ENCODE data around the gene TNRC6C.
"Not testable (repeated sequence)": the region's sequence is repeated elsewhere in the genome, so short reads cannot be mapped to it uniquely, and the experiment has no call there.

TNRC6C gene

DNA sequence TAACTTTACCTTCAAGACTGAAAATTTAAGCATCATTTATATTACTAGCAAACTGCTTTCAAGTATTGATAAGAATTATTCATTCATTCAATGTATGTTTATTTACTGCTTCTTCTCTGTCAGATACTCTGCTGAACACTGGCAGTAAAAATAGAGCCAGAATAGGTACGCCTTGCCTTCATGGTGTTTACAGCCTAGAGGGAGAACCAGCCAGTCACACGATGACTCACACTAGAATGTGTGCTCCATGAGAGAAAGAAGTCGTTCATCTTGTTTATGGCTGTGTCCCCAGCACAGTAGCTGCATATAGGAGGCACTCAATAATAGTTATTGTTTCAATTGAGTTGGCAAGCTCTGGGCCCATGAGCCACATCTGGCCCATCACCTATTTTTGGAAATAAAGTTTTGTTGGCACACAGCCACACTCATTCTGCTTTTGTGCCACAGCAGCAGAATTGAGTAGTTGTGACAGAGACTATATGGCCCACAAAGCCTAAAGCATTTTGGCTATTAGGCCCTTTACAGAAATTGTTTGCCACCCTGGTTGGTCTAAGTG is 85.9 kb downstream of the TNRC6C start:
- no peak for DNase-seq (ENCODE audit: low read depth)

GRCh38 chr17:78045316-78045715 is 86.8 kb downstream of the TNRC6C start:
- no peak for DNase-seq (ENCODE audit: low read depth)

DNA sequence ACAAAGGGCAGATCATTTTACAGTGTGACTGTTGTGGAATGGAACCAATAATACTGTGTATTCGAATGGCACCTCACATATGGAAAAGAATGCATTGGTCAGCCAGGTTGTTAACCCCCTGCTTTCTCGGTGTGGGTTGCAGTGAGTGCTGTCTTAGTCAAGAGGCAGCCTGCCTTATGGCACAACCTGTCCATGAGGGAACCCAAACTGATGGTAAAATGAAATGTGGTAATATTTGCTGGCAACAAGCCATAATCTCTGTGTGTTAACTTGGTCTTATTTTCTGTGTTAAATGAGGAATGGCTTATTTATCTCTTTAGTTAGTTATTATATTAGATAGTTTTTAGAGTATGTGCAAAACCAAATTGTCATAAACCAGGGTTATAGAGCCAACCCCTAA is 88.4 kb downstream of the TNRC6C start:
- DNase-seq (ENCODE audit: low read depth) = no peak

- no peak for DNase-seq (ENCODE audit: low read depth)
Measured at GRCh38 chr17:78048346-78049292, 90.1 kb downstream of the TNRC6C start.

DNA sequence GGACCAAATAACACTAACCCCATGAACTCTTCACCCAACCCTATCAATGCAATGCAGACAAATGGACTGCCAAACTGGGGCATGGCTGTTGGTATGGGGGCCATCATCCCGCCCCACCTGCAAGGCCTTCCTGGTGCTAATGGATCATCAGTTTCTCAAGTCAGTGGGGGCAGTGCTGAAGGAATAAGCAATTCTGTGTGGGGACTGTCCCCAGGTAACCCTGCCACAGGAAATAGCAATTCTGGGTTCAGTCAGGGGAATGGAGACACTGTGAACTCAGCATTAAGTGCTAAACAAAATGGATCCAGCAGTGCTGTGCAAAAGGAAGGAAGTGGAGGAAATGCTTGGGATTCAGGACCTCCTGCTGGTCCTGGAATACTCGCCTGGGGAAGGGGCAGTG is 91.1 kb downstream of the TNRC6C start:
- no peak for DNase-seq (ENCODE audit: low read depth)

- DNase-seq (ENCODE audit: low read depth) = no peak
Measured at GRCh38 chr17:78051186-78051972, 92.9 kb downstream of the TNRC6C start.

GRCh38 chr17:78053777-78054468 is 95.4 kb downstream of the TNRC6C start:
- DNase-seq (ENCODE audit: low read depth) = no peak

DNA sequence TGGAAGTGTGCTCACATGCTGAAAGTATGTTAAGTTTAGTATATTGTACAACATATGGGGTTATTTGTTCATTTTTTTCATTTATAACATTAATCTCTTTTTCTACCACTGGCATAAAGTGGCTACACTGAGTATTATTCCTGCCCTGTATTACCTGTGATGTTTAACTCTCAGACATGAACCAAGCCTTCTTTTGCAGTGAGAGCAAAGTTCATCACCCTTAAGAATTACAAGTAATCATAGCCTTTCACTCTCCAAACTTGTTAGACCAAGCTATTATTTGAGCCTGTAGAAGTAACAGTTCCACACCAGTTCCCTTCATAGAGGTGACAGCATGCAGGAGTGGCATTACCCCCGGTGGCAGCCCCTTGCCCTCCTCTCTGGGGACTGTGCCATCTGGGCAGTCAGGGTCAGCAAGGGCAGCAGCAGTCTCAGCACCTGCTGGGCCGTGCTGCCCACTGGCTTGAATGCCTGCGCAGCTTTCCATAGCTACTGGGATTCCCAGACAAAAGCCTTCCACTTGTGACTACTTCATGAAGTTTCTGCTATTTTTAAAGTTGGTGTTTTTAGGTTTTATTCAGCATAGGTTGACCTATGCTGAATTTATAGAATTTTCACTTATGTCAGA is 98.7 kb downstream of the TNRC6C start:
- no peak for DNase-seq (ENCODE audit: low read depth)

DNA sequence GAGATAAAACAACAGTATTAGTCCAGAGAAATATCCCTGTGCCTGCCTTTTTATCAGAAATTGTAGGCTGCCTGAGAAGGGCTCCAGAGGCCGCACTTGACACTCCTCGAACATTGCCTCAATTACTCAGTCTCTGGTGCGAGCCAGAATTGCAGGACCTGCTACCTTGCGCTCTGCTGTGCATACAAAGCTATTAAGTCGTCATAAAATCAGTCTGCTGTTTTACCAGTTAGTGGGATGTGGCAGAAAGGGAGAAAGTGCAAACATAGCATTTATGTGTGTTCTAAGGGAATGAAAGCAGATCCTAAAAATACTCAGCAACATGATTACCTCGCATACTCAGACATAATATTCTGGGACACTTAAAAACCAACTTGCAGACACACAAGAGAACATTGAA is 99.5 kb downstream of the TNRC6C start:
- no peak for DNase-seq (ENCODE audit: low read depth)

GRCh38 chr17:78058581-78058980 is 100.1 kb downstream of the TNRC6C start:
- DNase-seq (ENCODE audit: low read depth) = no peak

- DNase-seq (ENCODE audit: low read depth) = no peak
Measured at GRCh38 chr17:78062596-78062995, 104.1 kb downstream of the TNRC6C start.

- DNase-seq (ENCODE audit: low read depth) = no peak
Measured at GRCh38 chr17:78063489-78063888, 105.0 kb downstream of the TNRC6C start.

DNA sequence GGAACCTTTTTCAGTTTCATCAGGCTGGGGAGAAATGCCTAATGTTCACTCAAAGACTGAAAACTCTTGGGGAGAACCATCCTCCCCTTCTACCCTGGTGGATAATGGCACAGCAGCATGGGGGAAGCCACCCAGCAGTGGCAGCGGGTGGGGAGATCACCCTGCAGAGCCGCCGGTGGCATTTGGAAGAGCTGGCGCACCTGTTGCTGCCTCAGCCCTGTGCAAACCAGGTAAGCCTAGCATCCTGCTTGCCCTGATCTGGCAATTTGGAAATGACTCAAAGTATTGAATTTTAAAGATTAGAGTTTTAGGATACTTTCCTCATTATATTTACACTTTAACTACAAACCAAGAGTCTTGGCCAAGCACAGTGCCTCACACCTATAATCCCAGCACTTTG is 106.2 kb downstream of the TNRC6C start:
- DNase-seq (ENCODE audit: low read depth) = no peak

DNA sequence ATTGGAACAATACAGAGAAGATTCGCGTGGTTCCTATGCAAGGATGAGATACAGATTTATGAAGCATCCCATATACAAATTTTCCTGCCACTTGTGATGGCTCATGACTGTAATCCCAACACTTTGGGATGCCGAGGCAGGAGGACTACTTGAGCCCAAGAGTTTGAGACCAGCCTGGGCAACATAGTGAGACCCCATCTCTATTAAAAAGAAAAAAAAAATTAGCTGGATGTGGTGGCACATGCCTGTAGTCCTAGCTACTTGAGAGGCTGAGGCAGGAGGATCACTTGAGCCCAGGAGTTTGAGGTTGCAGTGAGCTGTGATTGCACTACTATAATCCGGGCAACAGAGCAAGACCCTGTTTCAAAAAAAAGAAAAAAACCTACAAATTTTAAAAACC is 108.5 kb downstream of the TNRC6C start:
- DNase-seq (ENCODE audit: low read depth) = not testable (repeated sequence)

- no peak for DNase-seq (ENCODE audit: low read depth)
Measured at GRCh38 chr17:78069695-78070094, 111.2 kb downstream of the TNRC6C start.

DNA sequence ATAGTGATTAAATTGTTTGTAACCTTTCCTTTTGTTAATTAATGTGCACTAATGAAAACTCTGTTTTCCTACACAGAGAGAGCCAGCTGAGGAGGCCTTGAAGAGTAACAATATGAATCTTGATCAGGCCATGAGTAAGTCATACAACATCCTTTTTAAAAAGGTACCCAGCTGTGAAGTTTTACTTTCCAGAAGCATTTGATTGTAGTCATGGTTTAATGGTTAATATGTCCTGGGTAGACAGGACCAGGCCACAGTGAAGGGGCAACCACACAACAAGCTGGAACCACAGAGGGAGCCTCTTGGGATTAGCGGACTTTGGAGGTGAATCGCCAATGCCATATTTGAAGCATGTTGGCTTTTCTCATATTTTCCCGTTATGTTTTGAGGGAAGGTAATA is 114.5 kb downstream of the TNRC6C start:
- DNase-seq (ENCODE audit: low read depth) = no peak

- DNase-seq (ENCODE audit: low read depth) = no peak
Measured at GRCh38 chr17:78075011-78075410, 116.5 kb downstream of the TNRC6C start.

GRCh38 chr17:78075545-78075944 is 117.0 kb downstream of the TNRC6C start:
- DNase-seq (ENCODE audit: low read depth) = no peak

DNA sequence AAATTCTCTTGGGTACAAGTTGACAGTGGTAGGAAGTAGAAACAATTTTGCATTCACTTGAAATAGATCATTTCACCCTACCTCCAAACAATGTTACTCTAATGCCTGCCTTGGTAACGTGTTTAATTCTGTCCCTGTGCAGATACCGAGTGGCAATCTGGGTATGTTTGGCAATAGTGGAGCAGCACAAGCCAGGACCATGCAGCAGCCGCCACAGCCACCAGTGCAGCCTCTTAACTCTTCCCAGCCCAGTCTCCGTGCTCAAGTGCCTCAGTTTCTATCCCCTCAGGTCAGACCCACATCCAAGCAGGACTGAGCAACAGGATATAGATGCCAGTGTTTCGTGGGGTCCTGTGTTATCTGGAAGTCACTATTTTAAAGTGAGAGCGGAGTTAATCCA is 120.8 kb downstream of the TNRC6C start:
- no peak for DNase-seq (ENCODE audit: low read depth)

GRCh38 chr17:78081551-78081950 is 123.0 kb downstream of the TNRC6C start:
- no peak for DNase-seq (ENCODE audit: low read depth)

GRCh38 chr17:78082355-78082872 is 123.9 kb downstream of the TNRC6C start:
- not testable (repeated sequence) for DNase-seq (ENCODE audit: low read depth)
